ENCODE measurements around the gene AGPAT3.

GRCh38 chr21:43970551-43970950 lies 105.5 kb downstream of the AGPAT3 start:
- TF ChIP-seq CTCF (conservative IDR thresholded peaks at IDR 0.05 in 1 of 2, IDR thresholded peaks at IDR 0.05 in 1 of 2; ENCODE audit: low read depth in 1 of 2, low read length in 2 of 2), result no peak
- no peak for TF ChIP-seq EZH2 (IDR thresholded peaks at IDR 0.05; ENCODE audit: low read length, missing control alignments)
